Activated B cell treated with CpG ODN at 0.5 μM for 24 hours (primary cell): Measurements from ENCODE around the gene SEMA5A. TPM values are rescaled to one million over a fixed set of nuclear protein-coding genes. Genes with fewer than 3 reads are reported as not detected.

ENCODE experiments used
- ATAC-seq: fragments of 200-7000 bp; cut with Tn5 transposase; one replicate; pipeline ENCODE4 v1.10.0; 2021; ENCODE audit warnings: low read depth, mild to moderate bottlenecking, moderate library complexity
- CTCF ChIA-PET: fragments of 350-600 bp; sonication (Branson Sonifier 250); formaldehyde crosslinking; loops from one replicate; lab custom pipeline; 2021; ENCODE audit warnings: antibody characterized with exemption; lab: Charles Lee
- POLR2A ChIA-PET: fragments of 350-600 bp; sonication (Branson Sonifier 250); formaldehyde crosslinking; loops from one replicate; lab custom pipeline; 2021; ENCODE audit warnings: antibody characterized with exemption; lab: Charles Lee
- DNase-seq: peaks from one replicate; pipeline ENCODE4 v3.0.0; 2022
- H3K27ac Mint-ChIP-seq: one replicate; pipeline ENCODE4 v1.8.0; 2020; ENCODE audit warnings: mixed read lengths
- H3K27me3 Mint-ChIP-seq: one replicate; pipeline ENCODE4 v1.8.0; 2021; ENCODE audit warnings: mixed read lengths
- H3K36me3 Mint-ChIP-seq: one replicate; pipeline ENCODE4 v1.8.0; 2021; ENCODE audit warnings: low read depth, mixed read lengths
- H3K4me1 Mint-ChIP-seq: one replicate; pipeline ENCODE4 v1.8.0; 2021; ENCODE audit warnings: mixed read lengths
- H3K4me3 Mint-ChIP-seq: one replicate; pipeline ENCODE4 v1.8.0; 2020; ENCODE audit warnings: mild to moderate bottlenecking, mixed read lengths
- H3K9me3 Mint-ChIP-seq: one replicate; pipeline ENCODE4 v1.8.0; 2020; ENCODE audit warnings: mixed read lengths
- intact Hi-C: fragments of 100-400 bp; cut with micrococcal nuclease; formaldehyde crosslinking; loops from one replicate; pipeline ENCODE4 v1.15.1; 2024
- total RNA-seq: library from RNA; stranded (reverse); gene quantifications from 2 replicates; pipeline ENCODE4 v1.2.3, GENCODE V29; 2022
- TF ChIP-seq, protein P1 (sequence below): fragments of 200-600 bp; IDR thresholded peaks from one replicate; pipeline ENCODE4 v1.8.0; 2022; ENCODE audit warnings: antibody characterized with exemption, mild to moderate bottlenecking

SEMA5A gene
- total RNA-seq, 1 donor from 2014 or later: not detected

DNA sequence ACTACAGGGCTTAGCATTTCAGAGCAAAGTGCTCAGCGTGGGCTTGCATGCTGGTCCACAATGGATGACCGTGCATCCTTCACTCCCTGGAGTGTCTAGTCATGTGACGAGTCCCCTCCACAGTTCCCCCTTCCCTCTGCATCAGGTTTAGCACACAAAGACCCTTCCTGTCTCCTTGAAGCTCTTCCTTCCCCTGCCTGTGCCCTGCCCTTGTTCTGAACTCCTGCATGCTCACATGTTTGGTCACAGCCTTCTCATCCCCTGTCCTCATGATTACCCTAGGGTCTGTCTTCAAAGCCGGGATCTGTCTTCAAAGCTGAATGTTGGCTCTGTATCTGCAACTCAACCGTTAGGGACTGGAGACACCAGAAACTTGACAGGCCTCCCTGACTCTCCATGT is 388.9 kb downstream of the SEMA5A start:
- Mint-ChIP-seq H3K27me3 (no peaks in the 10 kb centered on the region), H3K4me3 (no peak overlapping the region), H3K27ac (no peak overlapping the region), H3K4me1 (no peaks in the 10 kb centered on the region), H3K36me3 (no peaks in the 10 kb centered on the region), H3K9me3 (peaks cover 3% of the 10 kb centered on the region)
- intact Hi-C loops: no loop called here
- TF ChIP-seq, protein P1, sequence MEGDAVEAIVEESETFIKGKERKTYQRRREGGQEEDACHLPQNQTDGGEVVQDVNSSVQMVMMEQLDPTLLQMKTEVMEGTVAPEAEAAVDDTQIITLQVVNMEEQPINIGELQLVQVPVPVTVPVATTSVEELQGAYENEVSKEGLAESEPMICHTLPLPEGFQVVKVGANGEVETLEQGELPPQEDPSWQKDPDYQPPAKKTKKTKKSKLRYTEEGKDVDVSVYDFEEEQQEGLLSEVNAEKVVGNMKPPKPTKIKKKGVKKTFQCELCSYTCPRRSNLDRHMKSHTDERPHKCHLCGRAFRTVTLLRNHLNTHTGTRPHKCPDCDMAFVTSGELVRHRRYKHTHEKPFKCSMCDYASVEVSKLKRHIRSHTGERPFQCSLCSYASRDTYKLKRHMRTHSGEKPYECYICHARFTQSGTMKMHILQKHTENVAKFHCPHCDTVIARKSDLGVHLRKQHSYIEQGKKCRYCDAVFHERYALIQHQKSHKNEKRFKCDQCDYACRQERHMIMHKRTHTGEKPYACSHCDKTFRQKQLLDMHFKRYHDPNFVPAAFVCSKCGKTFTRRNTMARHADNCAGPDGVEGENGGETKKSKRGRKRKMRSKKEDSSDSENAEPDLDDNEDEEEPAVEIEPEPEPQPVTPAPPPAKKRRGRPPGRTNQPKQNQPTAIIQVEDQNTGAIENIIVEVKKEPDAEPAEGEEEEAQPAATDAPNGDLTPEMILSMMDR: no peak
- no peak for DNase-seq
- no peak for ATAC-seq
- POLR2A ChIA-PET: no interaction called here
- CTCF ChIA-PET: no interaction called here

DNA sequence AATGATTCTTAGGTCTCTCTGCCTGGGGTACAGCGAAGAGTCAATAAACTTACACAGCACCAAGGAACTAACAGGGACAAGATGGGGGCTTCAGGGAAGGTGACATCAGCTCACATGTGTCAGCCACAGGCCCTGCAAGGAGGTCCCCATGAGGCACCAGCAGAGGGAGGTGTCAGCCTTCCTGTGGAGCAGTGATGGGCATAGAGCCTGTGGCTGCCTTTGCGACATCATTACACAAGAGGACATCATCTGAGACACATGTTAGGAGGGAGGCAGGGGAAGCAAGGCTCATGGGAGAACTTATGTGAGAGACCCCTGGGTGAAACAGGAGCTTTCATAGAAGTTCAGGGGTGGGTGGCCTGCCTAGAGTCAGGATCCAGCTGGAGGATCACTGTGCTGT is 389.6 kb downstream of the SEMA5A start:
- Mint-ChIP-seq H3K9me3 (peaks cover 3% of the 10 kb centered on the region), H3K27me3 (no peaks in the 10 kb centered on the region), H3K4me3 (no peak overlapping the region), H3K4me1 (no peaks in the 10 kb centered on the region), H3K27ac (no peak overlapping the region), H3K36me3 (no peaks in the 10 kb centered on the region)
- TF ChIP-seq, protein P1: no peak
- DNase-seq: no peak
- CTCF ChIA-PET: no interaction called here
- no peak for ATAC-seq
- POLR2A ChIA-PET: no interaction called here
- intact Hi-C loops: no loop called here

DNA sequence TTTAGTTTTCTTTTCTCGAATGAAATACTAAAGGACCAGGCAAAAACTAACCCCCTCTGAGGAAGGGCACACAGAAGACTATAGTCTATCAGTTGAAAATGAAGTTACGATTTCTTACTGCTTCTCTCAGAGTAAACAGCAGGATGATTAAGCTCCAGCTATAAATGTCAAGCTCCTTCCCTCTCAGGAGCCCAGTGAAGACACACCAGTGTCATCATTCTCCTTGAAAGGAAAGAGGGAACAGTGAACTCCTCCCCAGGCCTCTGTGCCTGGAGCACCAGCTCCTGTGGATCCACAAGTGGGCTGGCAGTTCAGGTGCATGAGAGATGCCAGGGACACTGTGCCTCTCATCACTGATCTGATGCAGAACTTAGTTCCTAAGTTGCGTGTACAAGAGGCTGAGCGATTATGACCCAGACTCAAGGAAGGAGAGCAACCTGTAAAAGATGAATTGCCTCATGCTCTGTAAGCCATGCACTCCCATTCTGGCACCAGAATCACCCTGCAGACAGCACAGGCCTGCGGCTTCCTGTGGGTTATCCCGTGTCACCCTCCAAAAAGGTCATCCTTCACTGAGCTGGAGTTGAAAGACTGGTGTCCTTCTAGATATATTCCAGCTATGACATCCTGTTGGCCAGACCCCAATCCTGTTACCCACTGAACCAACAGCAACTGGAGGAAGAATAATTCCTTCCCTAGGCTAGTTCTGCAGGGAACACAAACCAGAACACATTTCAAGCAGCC is 394.0 kb downstream of the SEMA5A start:
- TF ChIP-seq, protein P1: no peak
- POLR2A ChIA-PET: no interaction called here

GRCh38 chr5:9149988-9150387 is 395.9 kb downstream of the SEMA5A start:
- ChIA-PET CTCF (no interaction called here), POLR2A (no interaction called here)
- H3K36me3 Mint-ChIP-seq: no peaks in the 10 kb centered on the region
- no peaks in the 10 kb centered on the region for H3K4me1 Mint-ChIP-seq
- ATAC-seq (no peak), DNase-seq (no peak)
- H3K27ac Mint-ChIP-seq: no peak overlapping the region
- no peak overlapping the region for H3K4me3 Mint-ChIP-seq
- TF ChIP-seq, protein P1: no peak
- no peaks in the 10 kb centered on the region for H3K27me3 Mint-ChIP-seq
- intact Hi-C loops: no loop called here
- H3K9me3 Mint-ChIP-seq: no peaks in the 10 kb centered on the region

More for the DNA sequence above, 394.0 kb downstream of the SEMA5A start:
- H3K36me3 Mint-ChIP-seq: no peaks in the 10 kb centered on the region
- no peak for ATAC-seq
- H3K4me1 Mint-ChIP-seq: no peaks in the 10 kb centered on the region
- H3K9me3 Mint-ChIP-seq: no peaks in the 10 kb centered on the region
- H3K27me3 Mint-ChIP-seq: no peaks in the 10 kb centered on the region
- no peak for DNase-seq
- no peak overlapping the region for H3K4me3 Mint-ChIP-seq
- intact Hi-C loops: no loop called here
- CTCF ChIA-PET: no interaction called here
- no peak overlapping the region for H3K27ac Mint-ChIP-seq

DNA sequence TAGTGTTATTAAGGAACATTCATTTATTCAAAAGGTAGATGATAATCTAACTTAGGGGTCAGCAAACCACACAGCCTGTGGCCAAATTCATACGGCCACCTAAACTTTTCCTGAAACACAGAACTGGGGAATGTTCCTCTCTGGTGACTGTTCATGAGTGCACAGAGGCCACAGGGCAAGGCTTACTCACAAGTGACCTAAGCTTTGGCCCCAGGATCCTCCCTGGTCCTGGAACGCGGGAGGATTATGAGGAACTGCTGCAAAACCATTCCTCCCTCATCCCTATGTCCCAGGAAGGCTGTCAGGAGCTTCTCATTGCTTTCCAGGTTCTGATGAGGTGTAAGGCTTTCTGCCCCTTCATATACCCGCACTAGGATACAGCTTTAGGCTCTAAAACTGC is 397.6 kb downstream of the SEMA5A start:
- no peaks in the 10 kb centered on the region for H3K36me3 Mint-ChIP-seq
- no peaks in the 10 kb centered on the region for H3K4me1 Mint-ChIP-seq
- CTCF ChIA-PET: no interaction called here
- POLR2A ChIA-PET: no interaction called here
- intact Hi-C loops: no loop called here
- no peak overlapping the region for H3K27ac Mint-ChIP-seq
- ATAC-seq (no peak), DNase-seq (no peak)
- no peaks in the 10 kb centered on the region for H3K27me3 Mint-ChIP-seq
- TF ChIP-seq, protein P1: no peak
- no peak overlapping the region for H3K4me3 Mint-ChIP-seq
- H3K9me3 Mint-ChIP-seq: no peaks in the 10 kb centered on the region
